Epithelial cell of esophagus (primary cell): ENCODE data around the gene FASTKD3.
"Not testable (repeated sequence)": the region's sequence is repeated elsewhere in the genome, so short reads cannot be mapped to it uniquely, and the experiment has no call there.

Experiments
- DNase-seq: peaks from one replicate; pipeline ENCODE4 v3.0.0; 2010; ENCODE audit warnings: low read depth
- H3K4me3 ChIP-seq: 2 replicates; pipeline ENCODE4 v1.5.1; 2011; ENCODE audit warnings: mild to moderate bottlenecking, low read length, control low read depth
- CTCF ChIP-seq: IDR thresholded peaks from 2 replicates; pipeline ENCODE4 v1.5.1; 2011; ENCODE audit warnings: low read depth, mild to moderate bottlenecking, low read length, control low read depth, inconsistent platforms; ENCODE audit not compliant: insufficient read depth; ENCODE audit errors: missing control alignments

FASTKD3 gene

GRCh38 chr5:7868773-7869473 lies at the start of gene FASTKD3, which contains the start of gene MTRR:
Gene FASTKD3 (minus strand): TSS chr5:7869031. CDS start chr5:7868083, 948 bp downstream.
Gene MTRR (plus strand): TSS chr5:7869148. CDS start chr5:7870795, 1,647 bp downstream.
- TF ChIP-seq CTCF, result no peak
- peak; percentile 95 for DNase-seq
- H3K4me3 ChIP-seq, result peak within 1 kb of the TSS; percentile 62

- TF ChIP-seq CTCF, result no peak
- DNase-seq, result no peak
- H3K4me3 ChIP-seq, result no peak overlapping the region
These were observed 48.6 kb upstream of the FASTKD3 start for GRCh38 chr5:7917130-7918123.

- peak; percentile 33 for DNase-seq
- no peak overlapping the region for H3K4me3 ChIP-seq
- no peak for TF ChIP-seq CTCF
These were observed 47.5 kb upstream of the FASTKD3 start for GRCh38 chr5:7916171-7916804.

GRCh38 chr5:7911429-7911771 lies 42.6 kb upstream of the FASTKD3 start:
- DNase-seq, H3K4me3 ChIP-seq: not testable (repeated sequence)

GRCh38 chr5:7910738-7911428 lies 42.1 kb upstream of the FASTKD3 start:
- DNase-seq, result no peak
- no peak for TF ChIP-seq CTCF
- H3K4me3 ChIP-seq, result no peak overlapping the region

GRCh38 chr5:7908317-7908716 lies 39.5 kb upstream of the FASTKD3 start:
- DNase-seq, result no peak
- TF ChIP-seq CTCF, result no peak
- no peak overlapping the region for H3K4me3 ChIP-seq
